ENCODE measurements around the gene PPP2R5A.

GRCh38 chr1:212329105-212329504 is 43.9 kb downstream of the PPP2R5A start:
- TF ChIP-seq, protein P1, sequence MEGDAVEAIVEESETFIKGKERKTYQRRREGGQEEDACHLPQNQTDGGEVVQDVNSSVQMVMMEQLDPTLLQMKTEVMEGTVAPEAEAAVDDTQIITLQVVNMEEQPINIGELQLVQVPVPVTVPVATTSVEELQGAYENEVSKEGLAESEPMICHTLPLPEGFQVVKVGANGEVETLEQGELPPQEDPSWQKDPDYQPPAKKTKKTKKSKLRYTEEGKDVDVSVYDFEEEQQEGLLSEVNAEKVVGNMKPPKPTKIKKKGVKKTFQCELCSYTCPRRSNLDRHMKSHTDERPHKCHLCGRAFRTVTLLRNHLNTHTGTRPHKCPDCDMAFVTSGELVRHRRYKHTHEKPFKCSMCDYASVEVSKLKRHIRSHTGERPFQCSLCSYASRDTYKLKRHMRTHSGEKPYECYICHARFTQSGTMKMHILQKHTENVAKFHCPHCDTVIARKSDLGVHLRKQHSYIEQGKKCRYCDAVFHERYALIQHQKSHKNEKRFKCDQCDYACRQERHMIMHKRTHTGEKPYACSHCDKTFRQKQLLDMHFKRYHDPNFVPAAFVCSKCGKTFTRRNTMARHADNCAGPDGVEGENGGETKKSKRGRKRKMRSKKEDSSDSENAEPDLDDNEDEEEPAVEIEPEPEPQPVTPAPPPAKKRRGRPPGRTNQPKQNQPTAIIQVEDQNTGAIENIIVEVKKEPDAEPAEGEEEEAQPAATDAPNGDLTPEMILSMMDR (conservative IDR thresholded peaks at IDR 0.05; ENCODE audit: low read length), result no peak
- TF ChIP-seq EZH2phosphoT487 (IDR thresholded peaks at IDR 0.05; ENCODE audit: borderline replicate concordance), result no peak
